Measurements from ENCODE around the gene UBC. TPM values are rescaled to one million over a fixed set of nuclear protein-coding genes. Genes with fewer than 3 reads are reported as not detected.

UBC gene
- total RNA-seq, 1 donor from 2014 or later: 1,214 TPM

DNA sequence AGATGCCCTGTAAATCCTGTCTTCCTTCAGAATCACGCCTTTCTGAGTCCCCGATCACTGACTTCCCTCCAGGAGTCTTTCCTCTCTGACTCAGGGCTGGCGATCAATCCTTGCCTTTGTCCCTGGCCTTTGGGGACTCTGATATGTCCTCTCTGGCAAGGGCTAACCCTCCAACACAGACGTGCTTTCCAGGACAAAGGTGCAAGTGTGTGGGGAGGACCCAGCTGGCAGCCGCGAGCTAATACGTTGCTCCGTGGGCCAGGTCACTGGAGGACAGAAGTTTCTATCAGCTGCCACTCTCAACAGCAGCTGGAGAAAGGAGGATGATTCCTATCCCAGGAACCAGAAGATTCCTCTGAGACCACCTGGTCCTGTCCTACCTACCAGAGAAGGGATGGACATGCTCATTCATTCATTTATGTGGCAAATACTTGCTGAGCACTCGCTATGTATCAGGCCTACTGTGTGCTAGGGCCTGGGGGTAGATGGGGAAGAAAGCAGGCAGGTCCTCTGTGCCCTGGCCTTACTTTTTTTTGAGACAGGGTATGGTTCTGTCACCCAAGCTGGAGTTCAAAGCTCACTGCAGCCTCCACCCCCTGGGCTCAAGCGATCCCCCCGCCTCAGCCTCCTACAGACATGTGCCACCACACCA is 42.3 kb downstream of the UBC start:
- H3K27me3 Mint-ChIP-seq (ENCODE audit: low read depth, unreplicated experiment): peaks cover 17% of the 10 kb centered on the region

DNA sequence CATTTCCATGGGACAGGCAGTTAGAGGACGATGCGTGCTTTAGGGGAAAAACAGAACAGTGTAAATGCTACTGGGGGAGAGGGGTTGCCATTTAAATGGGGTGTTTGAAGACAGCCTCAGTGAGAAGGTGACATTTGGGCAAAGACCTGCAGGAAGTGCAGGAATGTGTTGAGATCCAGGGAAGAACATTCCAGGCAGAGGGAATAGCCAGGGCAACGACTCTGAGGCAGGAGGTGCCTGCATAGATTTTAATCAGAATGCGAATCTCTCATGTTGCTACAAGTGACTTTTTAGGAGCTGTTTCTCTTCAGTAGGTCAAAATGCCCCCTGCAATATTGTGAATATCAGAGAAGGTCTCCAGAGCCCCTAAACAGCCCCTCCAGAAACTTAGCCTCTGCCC is 43.2 kb downstream of the UBC start:
- Histone ChIP-seq H3K27ac (ENCODE audit: low read depth, low read length) (no peak overlapping the region), H3K9me3 (ENCODE audit: insufficient read depth, low read depth, low read length) (no peaks in the 10 kb centered on the region), H3K4me1 (ENCODE audit: insufficient read depth, low read length) (peaks cover 9% of the 10 kb centered on the region), H4K20me1 (ENCODE audit: insufficient read depth, low read length) (no peaks in the 10 kb centered on the region), H3K27me3 (ENCODE audit: insufficient read depth, low read length) (no peaks in the 10 kb centered on the region), H3K9ac (ENCODE audit: low read length) (no peak overlapping the region), H3K36me3 (ENCODE audit: insufficient read depth, low read length) (no peaks in the 10 kb centered on the region), H3K4me3 (ENCODE audit: insufficient read depth, low read depth, low read length) (no peak overlapping the region), H2AFZ (ENCODE audit: low read depth, low read length) (no peak overlapping the region), H3K79me2 (ENCODE audit: insufficient read depth, low read length) (no peaks in the 10 kb centered on the region), H3K4me2 (ENCODE audit: low read length) (no peak overlapping the region)
- Mint-ChIP-seq H3K4me3 (ENCODE audit: unreplicated experiment) (no peak overlapping the region), H3K4me1 (ENCODE audit: low read depth, unreplicated experiment) (peaks cover 7% of the 10 kb centered on the region), H3K36me3 (ENCODE audit: low read depth, unreplicated experiment) (peaks cover 4% of the 10 kb centered on the region), H3K9me3 (ENCODE audit: unreplicated experiment) (no peaks in the 10 kb centered on the region), H3K27me3 (ENCODE audit: low read depth, unreplicated experiment) (peaks cover 17% of the 10 kb centered on the region), H3K27ac (ENCODE audit: unreplicated experiment) (no peak overlapping the region)
- no peak for FAIRE-seq
- DNase-seq (ENCODE audit: low read depth): no peak
- TF ChIP-seq, protein P1, sequence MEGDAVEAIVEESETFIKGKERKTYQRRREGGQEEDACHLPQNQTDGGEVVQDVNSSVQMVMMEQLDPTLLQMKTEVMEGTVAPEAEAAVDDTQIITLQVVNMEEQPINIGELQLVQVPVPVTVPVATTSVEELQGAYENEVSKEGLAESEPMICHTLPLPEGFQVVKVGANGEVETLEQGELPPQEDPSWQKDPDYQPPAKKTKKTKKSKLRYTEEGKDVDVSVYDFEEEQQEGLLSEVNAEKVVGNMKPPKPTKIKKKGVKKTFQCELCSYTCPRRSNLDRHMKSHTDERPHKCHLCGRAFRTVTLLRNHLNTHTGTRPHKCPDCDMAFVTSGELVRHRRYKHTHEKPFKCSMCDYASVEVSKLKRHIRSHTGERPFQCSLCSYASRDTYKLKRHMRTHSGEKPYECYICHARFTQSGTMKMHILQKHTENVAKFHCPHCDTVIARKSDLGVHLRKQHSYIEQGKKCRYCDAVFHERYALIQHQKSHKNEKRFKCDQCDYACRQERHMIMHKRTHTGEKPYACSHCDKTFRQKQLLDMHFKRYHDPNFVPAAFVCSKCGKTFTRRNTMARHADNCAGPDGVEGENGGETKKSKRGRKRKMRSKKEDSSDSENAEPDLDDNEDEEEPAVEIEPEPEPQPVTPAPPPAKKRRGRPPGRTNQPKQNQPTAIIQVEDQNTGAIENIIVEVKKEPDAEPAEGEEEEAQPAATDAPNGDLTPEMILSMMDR (IDR thresholded peaks at IDR 0.05; ENCODE audit: insufficient read depth, low read depth, low read length): no peak
- no peak for TF ChIP-seq EZH2 (IDR thresholded peaks at IDR 0.05; ENCODE audit: insufficient read depth, low read length)

More for the DNA sequence above, 42.3 kb downstream of the UBC start:
- no peaks in the 10 kb centered on the region for H3K9me3 ChIP-seq (ENCODE audit: insufficient read depth, low read depth, low read length)
- H3K9me3 Mint-ChIP-seq (ENCODE audit: unreplicated experiment): no peaks in the 10 kb centered on the region
- no peaks in the 10 kb centered on the region for H4K20me1 ChIP-seq (ENCODE audit: insufficient read depth, low read length)
- H3K27ac ChIP-seq (ENCODE audit: low read depth, low read length): no peak overlapping the region
- no peaks in the 10 kb centered on the region for H3K36me3 ChIP-seq (ENCODE audit: insufficient read depth, low read length)
- no peak for TF ChIP-seq EZH2 (IDR thresholded peaks at IDR 0.05; ENCODE audit: insufficient read depth, low read length)
- TF ChIP-seq, protein P1 (IDR thresholded peaks at IDR 0.05; ENCODE audit: insufficient read depth, low read depth, low read length): no peak
- no peak overlapping the region for H3K4me3 Mint-ChIP-seq (ENCODE audit: unreplicated experiment)
- DNase-seq (ENCODE audit: low read depth) (no peak), FAIRE-seq (no peak)
- H3K9ac ChIP-seq (ENCODE audit: low read length): no peak overlapping the region
- no peak overlapping the region for H2AFZ ChIP-seq (ENCODE audit: low read depth, low read length)
- H3K79me2 ChIP-seq (ENCODE audit: insufficient read depth, low read length): no peaks in the 10 kb centered on the region
- H3K4me3 ChIP-seq (ENCODE audit: insufficient read depth, low read depth, low read length): no peak overlapping the region
- H3K4me2 ChIP-seq (ENCODE audit: low read length): no peak overlapping the region
- H3K4me1 Mint-ChIP-seq (ENCODE audit: low read depth, unreplicated experiment): peaks cover 7% of the 10 kb centered on the region
- peaks cover 7% of the 10 kb centered on the region for H3K4me1 ChIP-seq (ENCODE audit: insufficient read depth, low read length)
- H3K27me3 ChIP-seq (ENCODE audit: insufficient read depth, low read length): no peaks in the 10 kb centered on the region
- H3K27ac Mint-ChIP-seq (ENCODE audit: unreplicated experiment): no peak overlapping the region
- H3K36me3 Mint-ChIP-seq (ENCODE audit: low read depth, unreplicated experiment): peaks cover 4% of the 10 kb centered on the region

DNA sequence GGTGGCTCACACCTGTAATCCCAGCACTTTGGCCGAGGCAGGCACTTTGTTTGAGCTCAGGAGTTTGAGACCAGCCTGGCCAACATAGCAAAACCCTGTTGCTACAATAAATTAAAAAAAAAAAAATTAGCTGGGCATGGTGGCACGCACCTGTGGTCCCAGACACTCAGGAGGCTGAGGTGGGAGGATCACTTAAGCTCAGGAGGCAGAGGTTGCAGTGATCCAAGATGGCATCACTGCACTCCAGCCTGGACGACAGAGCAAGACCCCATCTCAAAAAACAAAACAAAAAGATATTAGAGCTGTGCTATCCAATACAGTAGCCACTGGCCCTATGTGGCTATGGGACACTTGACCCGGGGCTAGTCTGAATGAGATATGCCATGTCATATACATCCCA is 43.9 kb downstream of the UBC start:
- Mint-ChIP-seq H3K4me1 (ENCODE audit: low read depth, unreplicated experiment) (peaks cover 7% of the 10 kb centered on the region), H3K27me3 (ENCODE audit: low read depth, unreplicated experiment) (peaks cover 17% of the 10 kb centered on the region), H3K4me3 (ENCODE audit: unreplicated experiment) (no peak overlapping the region), H3K36me3 (ENCODE audit: low read depth, unreplicated experiment) (peaks cover 4% of the 10 kb centered on the region), H3K9me3 (ENCODE audit: unreplicated experiment) (no peaks in the 10 kb centered on the region), H3K27ac (ENCODE audit: unreplicated experiment) (no peak overlapping the region)
- Histone ChIP-seq H3K36me3 (ENCODE audit: insufficient read depth, low read length) (no peaks in the 10 kb centered on the region), H3K27ac (ENCODE audit: low read depth, low read length) (no peak overlapping the region), H3K79me2 (ENCODE audit: insufficient read depth, low read length) (no peaks in the 10 kb centered on the region), H3K27me3 (ENCODE audit: insufficient read depth, low read length) (no peaks in the 10 kb centered on the region), H3K4me3 (ENCODE audit: insufficient read depth, low read depth, low read length) (no peak overlapping the region), H3K9ac (ENCODE audit: low read length) (no peak overlapping the region), H3K9me3 (ENCODE audit: insufficient read depth, low read depth, low read length) (no peaks in the 10 kb centered on the region), H3K4me2 (ENCODE audit: low read length) (no peak overlapping the region), H4K20me1 (ENCODE audit: insufficient read depth, low read length) (no peaks in the 10 kb centered on the region), H2AFZ (ENCODE audit: low read depth, low read length) (no peak overlapping the region), H3K4me1 (ENCODE audit: insufficient read depth, low read length) (peaks cover 9% of the 10 kb centered on the region)
- no peak for FAIRE-seq
- no peak for DNase-seq (ENCODE audit: low read depth)
- TF ChIP-seq, protein P1 (IDR thresholded peaks at IDR 0.05; ENCODE audit: insufficient read depth, low read depth, low read length): no peak
- no peak for TF ChIP-seq EZH2 (IDR thresholded peaks at IDR 0.05; ENCODE audit: insufficient read depth, low read length)
